Globus pallidus (tissue), 1 donor: ENCODE data around the gene LSMEM2.
"Not testable (repeated sequence)": the region's sequence is repeated elsewhere in the genome, so short reads cannot be mapped to it uniquely, and the experiment has no call there.

Source experiments
- DNase-seq: peaks from one replicate; pipeline ENCODE4 v3.0.0-alpha.2; 2015; ENCODE audit warnings: low spot score

LSMEM2 gene

DNA sequence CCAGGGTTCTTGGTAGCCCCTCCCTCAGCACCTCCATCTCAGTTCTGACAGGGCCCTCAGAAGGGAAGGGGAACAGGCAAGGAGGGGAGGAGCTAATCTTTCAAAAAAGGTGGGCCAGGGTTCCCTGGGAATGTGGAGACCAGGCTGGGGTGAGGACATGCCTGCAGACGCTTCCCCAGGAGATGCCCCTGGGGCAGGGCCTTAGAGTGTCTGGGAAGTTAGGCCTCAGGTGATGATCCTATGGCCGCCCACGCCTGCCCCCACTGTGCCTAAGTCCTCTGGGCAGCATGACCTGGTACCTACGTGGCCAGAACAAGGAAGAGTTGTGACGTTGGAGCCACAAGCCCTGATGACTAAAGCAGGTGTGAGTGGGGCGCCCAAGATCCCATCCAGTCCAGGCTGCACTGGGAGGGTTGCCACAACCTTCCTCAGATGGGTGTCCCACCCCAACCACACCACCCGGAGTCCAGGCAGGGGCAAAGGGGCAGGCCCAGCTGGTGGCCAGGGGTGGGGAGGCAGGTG lies 13.9 kb upstream of the LSMEM2 start:
- no peak for DNase-seq

GRCh38 chr3:50265571-50265970 lies 13.3 kb upstream of the LSMEM2 start:
- DNase-seq, result no peak

DNA sequence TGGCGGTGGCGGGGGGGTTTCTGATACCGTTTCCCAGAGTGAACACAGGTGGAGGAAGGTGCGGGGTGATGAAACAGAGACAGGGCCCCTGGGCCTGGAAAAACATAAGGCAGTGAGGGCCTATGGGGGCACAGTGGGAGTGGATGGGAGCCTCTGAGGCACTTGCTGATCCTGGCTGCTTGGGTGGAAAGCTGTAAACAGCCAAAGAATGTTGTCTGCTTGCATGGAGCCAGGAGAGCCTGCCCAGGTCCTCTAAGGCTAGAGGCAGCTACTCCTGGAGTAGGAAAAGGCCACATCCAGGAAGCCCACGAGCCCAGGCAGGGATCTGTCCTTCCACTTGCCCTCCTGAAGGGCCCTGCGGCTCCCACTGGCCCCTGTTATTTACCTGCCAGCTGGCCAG lies 12.9 kb upstream of the LSMEM2 start:
- no peak for DNase-seq

DNA sequence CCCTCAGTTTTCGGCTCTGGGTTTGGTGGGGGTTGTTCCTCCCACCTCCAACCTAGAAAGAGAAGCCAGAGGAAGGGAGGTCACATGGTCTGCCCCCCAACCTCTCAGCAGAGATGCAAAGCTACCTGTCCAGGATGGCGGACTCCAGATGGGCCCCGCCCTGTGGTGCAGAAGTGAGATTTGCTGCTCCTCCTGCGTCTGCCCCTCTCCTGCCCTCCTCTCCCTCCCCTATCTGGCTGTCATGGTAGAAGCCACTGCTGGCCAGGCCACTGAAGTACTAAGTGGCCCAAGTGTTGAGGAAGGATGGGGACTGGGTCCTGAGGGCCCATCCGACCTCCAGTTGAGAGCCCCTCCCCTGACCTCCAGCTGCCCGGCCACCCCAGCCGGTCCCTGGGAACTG lies 12.1 kb upstream of the LSMEM2 start:
- no peak for DNase-seq

DNA sequence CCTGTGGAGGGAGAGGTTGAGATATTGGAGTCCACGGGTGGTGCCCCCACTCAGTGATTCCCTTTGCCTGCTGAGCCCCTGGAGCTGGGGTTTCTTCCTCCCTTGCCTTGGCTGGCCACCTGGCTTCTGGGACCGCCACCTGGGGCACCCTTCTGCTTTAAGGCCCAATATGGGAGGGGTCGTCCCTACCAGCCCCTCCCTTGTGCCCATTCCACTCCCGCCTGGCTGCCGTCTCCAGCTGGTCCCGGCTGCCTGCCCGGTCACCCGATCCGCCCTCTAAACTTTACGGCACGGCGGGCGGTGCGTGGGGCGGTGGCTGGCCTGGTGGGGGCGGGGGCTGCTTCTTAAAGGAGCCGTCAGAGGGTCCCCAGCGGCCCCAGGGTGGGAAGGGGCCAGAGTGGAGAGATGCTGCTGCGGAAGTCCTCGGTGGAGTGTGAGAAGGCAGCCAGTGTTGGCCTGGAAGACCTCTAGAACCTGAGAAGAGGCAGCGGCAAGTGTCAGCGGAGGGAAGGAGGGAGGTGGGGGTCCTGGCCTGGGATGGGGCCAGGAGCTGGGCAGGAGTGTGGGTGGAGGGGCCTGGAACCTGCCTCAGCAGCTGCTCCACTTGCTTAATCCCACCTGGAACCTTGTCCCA lies 11.5 kb upstream of the LSMEM2 start:
- DNase-seq, result peak; percentile 79

DNA sequence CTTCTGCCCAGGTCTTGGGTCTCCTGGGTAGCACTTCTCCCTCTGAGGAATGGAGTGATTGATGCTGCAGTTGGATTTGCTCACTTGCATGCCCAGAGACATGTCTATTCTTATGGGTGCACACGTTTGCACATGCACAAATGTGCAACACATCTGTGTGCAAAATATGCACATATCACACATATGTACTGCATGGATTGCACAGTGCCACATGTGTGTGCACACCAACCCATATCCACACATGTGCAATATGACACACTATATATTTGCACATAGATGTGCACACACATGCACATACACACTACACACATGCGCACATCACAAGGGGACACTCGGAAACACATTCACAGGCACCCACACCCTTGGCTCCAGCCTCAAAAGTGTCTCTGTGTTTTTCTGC lies 10.6 kb upstream of the LSMEM2 start:
- DNase-seq, result no peak

- DNase-seq, result no peak
These were observed 10.0 kb upstream of the LSMEM2 start, which contains the start of gene SEMA3B for GRCh38 chr3:50268703-50269451. SEMA3B (plus strand) TSS chr3:50269147; CDS start chr3:50269241, 94 bp downstream.

- no peak for DNase-seq
These were observed 9.4 kb upstream of the LSMEM2 start for GRCh38 chr3:50269460-50269859.

- DNase-seq, result no peak
These were observed 8.9 kb upstream of the LSMEM2 start for GRCh38 chr3:50269977-50270413.

DNA sequence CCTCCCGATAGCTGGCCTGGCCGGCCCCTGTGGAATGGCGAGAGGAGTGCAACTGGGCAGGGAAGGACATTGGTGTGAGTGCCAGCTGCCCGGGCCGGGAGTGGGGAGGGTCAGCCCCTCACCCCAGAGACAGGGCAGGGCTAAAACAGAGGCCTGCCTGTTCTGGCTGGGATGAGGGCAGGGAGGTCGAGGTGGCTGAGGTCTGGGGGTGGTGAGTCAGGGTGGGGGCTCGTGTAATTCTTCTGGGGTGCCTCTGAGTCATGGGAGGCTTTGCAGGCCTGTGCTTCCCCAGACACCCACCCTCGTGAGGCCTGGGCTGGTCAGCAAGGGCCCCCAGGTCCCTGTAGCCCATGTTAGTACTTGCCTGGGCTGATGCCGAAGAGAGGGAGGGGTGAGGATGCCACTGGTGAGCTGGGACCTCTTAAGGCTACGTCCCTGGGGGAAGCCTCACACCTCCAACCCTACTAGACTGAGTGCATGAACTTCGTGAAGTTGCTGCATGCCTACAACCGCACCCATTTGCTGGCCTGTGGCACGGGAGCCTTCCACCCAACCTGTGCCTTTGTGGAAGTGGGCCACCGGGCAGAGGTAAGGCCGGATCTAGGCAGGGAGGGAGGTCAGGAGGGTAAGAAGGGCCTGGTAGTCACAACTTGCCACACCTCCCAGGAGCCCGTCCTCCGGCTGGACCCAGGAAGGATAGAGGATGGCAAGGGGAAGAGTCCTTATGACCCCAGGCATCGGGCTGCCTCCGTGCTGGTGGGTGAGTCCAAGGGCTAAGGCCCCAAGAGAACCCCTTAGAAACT lies 8.3 kb upstream of the LSMEM2 start:
- no peak for DNase-seq

- DNase-seq, result no peak
These were observed 7.5 kb upstream of the LSMEM2 start for GRCh38 chr3:50271314-50271936.

GRCh38 chr3:50272538-50272910 lies 6.4 kb upstream of the LSMEM2 start:
- not testable (repeated sequence) for DNase-seq

DNA sequence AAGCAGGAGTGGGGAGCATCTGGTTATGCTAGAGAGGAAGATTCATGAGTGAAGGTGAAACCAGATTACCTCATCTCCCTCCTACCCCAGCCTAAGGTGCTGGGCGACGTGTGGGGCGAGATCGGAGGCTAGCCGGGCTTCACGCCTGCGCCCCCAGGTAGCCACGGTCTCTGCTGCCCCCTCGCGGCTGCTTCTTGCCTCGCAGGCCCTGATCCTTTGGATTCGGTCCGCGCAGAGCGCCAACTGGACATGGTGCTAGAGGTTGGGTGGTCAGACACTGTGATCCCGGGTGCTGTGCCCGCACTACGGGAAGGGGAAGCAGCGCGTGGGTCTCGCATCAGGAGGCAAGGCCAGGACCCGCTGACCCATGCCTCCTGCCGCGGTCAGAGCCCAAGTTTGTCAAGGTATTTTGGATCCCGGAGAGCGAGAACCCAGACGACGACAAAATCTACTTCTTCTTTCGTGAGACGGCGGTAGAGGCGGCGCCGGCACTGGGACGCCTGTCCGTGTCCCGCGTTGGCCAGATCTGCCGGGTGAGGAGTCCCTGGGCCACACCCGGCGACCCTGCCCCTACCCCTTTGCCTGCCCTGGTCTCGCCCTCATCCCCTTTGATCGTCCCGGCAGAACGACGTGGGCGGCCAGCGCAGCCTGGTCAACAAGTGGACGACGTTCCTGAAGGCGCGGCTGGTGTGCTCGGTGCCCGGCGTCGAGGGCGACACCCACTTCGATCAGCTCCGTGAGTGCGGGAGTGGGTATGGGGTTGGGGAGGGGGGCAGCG lies 5.8 kb upstream of the LSMEM2 start:
- peak; percentile 90 for DNase-seq

DNA sequence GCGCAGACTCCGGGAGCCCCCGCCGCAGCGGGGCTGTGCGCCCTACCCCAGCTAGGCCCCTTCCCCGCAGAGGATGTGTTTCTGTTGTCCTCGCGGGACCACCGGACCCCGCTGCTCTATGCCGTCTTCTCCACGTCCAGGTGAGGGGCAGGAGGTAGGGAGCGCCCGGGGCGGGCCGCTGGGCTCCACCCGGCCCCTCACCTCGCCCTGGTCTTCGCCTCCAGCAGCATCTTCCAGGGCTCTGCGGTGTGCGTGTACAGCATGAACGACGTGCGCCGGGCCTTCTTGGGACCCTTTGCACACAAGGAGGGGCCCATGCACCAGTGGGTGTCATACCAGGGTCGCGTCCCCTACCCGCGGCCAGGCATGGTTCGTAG lies 5.2 kb upstream of the LSMEM2 start:
- DNase-seq, result no peak

GRCh38 chr3:50274371-50275104 lies 4.3 kb upstream of the LSMEM2 start:
- DNase-seq, result no peak

- no peak for DNase-seq
These were observed 3.5 kb upstream of the LSMEM2 start for GRCh38 chr3:50275141-50275995.

DNA sequence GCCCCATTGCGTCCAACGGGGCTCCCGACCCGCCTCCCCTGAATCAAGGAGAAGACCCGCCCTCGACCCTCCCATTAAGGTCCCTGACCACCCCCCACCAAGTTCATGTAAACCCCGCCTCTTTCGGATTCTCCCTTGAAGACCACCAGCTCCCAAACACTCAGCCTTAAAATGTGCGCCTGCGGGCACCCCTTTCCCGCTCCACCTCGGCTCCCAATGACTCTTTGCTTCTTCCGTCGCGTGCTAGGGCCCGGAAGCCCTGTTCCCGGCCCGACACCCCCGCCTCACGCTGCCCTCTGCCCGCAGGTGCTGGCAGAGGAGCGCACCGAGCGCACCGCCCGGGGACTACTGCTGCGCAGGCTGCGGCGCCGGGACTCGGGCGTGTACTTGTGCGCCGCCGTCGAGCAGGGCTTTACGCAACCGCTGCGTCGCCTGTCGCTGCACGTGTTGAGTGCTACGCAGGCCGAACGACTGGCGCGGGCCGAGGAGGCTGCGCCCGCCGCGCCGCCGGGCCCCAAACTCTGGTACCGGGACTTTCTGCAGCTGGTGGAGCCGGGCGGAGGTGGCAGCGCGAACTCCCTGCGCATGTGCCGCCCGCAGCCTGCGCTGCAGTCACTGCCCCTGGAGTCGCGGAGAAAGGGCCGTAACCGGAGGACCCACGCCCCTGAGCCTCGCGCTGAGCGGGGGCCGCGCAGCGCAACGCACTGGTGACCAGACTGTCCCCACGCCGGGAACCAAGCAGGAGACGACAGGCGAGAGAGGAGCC lies 2.7 kb upstream of the LSMEM2 start:
- DNase-seq, result no peak

- DNase-seq, result no peak
These were observed 2.2 kb upstream of the LSMEM2 start for GRCh38 chr3:50276762-50277101.
